T-helper 22 cell (primary cell): ENCODE measurements around the gene PCDHGA1.
"Not testable (repeated sequence)": the region's sequence is repeated elsewhere in the genome, so short reads cannot be mapped to it uniquely, and the experiment has no call there.

ENCODE experiments used
- DNase-seq: peaks from one replicate; pipeline ENCODE4 v3.0.0-alpha.2; 2020; ENCODE audit warnings: low read depth

The PCDHGA1 gene

DNA sequence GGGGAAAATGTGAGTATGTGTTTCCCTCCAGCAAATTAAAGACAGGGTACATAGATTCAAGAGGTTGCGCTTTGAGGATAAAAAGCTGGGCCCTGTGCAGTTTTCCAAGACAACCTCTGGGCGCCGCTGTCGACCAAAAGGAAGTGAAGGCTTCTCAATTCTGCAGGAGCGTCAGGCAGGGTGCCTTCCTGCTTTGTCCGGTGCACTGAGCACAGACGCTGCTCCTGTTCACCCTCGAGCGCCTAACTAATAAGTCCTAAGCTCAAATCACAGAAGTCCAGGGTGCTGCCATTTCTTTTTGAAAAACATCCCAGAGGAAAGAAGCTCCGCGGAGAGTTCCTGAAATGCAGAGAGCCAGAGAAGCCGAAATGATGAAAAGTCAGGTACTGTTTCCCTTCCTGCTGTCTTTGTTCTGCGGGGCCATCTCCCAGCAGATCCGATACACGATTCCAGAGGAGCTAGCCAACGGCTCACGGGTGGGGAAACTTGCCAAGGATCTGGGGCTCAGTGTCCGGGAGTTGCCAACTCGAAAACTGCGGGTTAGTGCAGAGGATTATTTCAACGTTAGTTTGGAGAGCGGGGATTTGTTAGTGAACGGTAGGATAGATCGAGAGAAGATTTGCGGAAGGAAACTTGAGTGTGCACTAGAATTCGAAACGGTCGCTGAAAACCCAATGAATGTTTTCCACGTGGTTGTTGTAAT is 19.8 kb downstream of the PCDHGA1 start, which contains the start of gene PCDHGB1:
TSS of gene PCDHGB1 (plus strand) at position 183 of the 703 bp plus-strand sequence. CDS start at position 345, 162 bp downstream.
- no peak for DNase-seq

DNA sequence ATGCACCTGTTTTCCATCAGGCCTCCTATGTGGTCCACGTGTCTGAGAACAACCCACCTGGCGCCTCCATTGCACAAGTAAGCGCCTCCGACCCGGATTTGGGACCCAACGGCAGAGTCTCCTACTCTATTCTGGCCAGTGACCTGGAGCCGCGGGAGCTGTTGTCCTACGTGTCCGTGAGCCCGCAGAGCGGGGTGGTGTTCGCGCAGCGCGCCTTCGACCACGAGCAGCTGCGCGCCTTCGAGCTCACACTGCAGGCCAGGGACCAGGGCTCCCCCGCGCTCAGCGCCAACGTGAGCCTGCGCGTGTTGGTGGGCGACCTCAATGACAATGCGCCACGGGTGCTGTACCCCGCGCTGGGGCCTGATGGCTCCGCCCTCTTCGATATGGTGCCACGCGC is 21.3 kb downstream of the PCDHGA1 start:
- no peak for DNase-seq

DNA sequence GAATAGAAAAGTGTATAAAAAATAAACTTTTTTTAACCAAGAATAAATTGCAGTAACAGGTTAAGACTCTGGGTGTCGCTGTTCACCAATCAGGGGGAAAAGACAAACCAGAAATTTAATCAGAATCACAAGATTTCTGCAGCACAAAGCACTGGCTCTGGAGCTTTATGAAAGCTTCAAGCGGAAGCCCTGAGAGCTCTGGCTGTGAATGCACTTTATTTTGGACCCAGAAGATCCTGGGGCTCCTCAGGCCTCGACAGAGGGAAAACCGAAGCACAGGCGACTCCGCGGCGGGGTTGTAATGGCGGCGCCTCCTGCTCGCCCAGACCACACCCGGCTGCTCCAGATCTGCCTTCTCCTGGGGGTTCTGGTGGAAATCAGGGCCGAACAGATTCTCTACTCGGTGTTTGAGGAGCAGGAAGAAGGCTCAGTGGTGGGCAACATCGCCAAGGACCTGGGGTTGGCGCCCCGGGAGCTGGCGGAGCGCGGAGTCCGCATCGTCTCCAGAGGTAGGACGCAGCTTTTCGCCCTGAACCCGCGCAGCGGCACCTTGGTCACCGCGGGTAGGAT is 24.7 kb downstream of the PCDHGA1 start, which contains the start of gene PCDHGA4:
TSS of gene PCDHGA4 (plus strand) at position 122 of the 570 bp plus-strand sequence. CDS start at position 209, 87 bp downstream.
- no peak for DNase-seq

DNA sequence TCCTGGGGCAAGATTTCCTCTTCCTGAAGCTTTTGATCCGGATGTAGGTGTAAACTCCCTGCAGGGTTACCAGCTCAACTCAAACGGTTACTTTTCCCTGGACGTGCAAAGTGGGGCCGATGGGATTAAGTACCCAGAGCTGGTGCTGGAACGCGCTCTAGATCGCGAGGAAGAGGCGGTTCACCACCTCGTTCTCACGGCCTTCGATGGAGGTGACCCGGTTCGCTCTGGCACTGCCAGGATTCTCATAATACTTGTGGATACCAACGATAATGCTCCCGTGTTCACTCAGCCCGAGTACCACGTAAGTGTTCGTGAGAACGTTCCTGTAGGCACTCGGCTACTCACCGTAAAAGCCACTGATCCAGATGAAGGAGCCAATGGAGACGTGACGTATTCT is 25.3 kb downstream of the PCDHGA1 start:
- no peak for DNase-seq

DNA sequence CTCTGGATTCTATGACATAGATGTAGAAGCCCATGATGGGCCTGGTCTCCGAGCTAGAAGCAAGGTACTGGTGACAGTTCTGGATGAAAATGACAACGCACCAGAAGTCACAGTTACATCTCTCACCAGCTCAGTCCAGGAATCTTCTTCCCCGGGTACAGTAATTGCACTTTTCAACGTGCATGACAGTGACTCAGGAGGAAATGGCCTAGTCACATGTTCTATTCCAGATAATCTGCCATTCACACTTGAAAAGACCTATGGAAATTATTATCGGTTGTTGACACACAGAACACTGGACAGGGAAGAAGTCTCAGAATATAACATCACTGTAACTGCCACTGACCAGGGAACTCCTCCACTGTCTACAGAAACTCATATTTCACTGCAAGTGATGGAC is 25.8 kb downstream of the PCDHGA1 start:
- no peak for DNase-seq

DNA sequence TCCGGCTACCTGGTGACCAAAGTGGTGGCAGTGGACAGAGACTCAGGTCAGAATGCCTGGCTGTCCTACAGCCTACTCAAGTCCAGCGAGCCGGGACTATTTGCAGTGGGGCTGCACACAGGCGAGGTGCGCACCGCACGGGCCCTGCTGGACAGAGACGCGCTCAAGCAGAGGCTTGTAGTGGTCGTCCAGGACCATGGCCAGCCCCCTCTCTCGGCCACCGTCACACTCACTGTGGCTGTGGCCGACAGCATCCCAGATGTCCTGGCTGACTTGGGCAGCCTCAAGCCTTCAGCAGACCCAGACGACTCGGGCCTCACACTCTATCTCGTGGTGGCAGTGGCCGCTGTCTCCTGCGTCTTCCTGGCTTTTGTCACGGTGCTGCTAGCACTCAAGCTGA is 26.6 kb downstream of the PCDHGA1 start:
- no peak for DNase-seq

DNA sequence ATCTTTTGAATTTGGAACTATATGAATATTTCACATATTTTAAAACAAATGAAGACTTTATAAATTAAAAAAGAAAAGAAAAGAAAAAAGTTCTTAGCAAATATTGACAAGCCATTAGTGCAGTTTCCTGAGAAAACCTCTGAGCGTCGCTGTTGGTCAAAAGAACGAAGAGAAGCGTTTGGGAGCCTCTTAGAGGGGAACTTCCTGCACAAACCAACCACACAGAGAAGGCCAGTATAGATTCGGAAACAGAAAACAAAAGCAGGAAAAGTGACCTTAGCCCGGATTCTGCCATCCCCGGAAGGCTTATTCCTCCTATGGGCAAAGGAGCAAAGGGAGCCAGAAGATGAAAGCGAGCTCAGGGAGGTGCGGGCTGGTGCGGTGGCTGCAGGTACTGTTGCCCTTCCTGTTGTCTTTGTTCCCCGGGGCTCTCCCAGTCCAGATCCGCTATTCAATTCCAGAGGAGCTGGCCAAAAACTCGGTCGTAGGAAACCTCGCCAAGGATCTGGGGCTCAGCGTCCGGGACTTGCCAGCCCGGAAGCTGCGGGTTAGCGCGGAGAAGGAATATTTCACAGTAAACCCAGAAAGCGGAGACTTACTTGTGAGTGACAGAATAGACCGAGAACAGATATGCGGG is 29.6 kb downstream of the PCDHGA1 start, which contains the start of gene PCDHGB2:
TSS of gene PCDHGB2 (plus strand) at position 205 of the 637 bp plus-strand sequence. CDS start at position 347, 142 bp downstream.
- no peak for DNase-seq

DNA sequence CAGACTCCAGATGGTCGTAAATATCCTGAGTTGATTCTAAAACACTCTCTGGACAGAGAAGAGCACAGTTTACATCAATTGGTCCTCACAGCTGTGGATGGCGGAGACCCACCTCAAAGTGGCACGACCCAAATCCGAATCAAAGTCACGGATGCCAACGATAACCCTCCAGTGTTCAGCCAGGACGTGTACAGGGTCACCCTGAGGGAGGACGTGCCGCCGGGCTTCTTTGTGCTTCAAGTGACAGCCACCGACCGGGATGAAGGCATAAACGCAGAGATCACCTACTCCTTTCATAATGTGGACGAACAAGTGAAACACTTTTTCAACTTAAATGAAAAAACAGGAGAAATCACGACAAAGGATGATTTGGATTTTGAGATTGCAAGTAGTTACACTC is 30.4 kb downstream of the PCDHGA1 start:
- no peak for DNase-seq

DNA sequence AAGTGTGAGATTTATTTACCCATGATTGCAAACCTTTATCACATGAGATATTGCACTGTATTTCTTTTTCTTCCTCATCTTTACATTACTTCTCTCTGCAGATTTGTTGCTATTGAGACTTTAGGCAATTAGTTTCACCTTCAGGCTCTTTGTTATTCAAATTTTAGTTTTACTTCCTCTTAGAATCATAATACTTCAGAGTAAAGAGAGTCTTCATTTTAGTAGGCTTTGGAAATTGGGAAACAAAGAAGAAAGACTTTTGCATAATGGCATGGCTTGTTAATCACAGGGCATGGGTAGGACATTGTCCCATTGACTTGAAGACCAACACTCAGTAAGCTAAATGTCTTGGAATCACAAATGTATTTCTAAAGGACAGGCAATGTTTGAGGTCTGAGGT is 32.4 kb downstream of the PCDHGA1 start:
- DNase-seq: no peak

DNA sequence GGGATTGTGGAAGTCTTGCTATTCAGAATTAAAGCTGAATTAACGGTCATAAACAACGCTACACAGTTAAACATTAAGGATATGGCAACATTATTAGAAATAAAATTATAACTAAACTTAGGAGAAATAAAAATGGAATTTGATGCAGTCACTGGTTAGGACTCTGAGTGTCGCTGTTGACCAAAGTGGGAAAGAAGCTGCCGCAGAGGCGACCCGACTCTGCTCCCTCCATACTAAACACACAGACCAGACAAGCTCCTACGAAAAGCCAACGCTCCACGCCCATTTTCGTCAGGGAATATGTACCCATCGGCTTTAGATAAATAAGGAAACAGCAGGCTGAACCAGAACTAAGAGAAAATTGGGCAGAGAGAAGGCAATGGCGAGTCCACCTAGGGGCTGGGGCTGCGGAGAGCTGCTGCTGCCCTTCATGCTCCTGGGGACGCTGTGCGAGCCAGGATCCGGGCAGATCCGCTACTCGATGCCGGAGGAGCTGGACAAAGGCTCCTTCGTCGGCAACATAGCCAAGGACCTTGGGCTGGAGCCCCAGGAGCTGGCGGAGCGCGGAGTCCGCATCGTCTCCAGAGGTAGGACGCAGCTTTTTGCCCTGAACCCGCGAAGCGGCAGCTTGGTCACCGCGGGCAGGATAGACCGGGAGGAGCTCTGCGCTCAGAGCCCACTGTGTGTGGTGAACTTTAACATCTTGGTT is 33.8 kb downstream of the PCDHGA1 start, which contains the start of gene PCDHGA5:
TSS of gene PCDHGA5 (plus strand) at position 211 of the 709 bp plus-strand sequence. CDS start at position 380, 169 bp downstream.
- DNase-seq: no peak

DNA sequence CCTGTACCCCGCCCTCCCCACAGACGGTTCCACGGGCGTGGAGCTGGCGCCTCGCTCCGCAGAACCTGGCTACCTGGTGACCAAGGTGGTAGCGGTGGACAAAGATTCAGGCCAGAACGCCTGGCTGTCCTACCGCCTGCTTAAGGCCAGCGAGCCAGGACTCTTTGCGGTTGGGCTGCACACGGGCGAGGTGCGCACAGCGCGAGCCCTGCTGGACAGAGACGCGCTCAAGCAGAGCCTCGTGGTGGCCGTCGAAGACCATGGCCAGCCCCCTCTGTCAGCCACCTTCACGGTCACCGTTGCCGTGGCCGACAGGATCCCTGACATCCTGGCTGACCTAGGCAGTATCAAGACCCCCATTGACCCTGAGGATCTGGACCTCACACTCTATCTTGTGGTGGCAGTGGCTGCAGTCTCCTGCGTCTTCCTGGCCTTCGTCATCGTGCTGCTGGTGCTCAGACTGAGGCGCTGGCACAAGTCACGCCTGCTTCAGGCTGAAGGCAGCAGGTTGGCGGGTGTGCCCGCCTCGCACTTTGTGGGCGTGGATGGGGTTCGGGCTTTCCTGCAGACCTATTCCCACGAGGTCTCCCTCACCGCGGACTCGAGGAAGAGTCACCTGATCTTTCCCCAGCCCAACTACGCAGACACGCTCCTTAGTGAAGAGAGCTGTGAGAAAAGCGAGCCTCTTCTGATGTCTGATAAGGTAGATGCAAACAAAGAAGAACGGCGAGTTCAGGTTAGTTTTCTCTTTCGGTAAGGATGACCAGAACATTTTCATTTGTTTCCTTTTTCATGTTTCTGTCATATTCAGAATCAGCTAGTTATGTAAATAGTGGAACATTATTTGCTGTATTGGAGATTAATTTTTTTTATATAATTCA is 35.9 kb downstream of the PCDHGA1 start:
- DNase-seq: no peak

DNA sequence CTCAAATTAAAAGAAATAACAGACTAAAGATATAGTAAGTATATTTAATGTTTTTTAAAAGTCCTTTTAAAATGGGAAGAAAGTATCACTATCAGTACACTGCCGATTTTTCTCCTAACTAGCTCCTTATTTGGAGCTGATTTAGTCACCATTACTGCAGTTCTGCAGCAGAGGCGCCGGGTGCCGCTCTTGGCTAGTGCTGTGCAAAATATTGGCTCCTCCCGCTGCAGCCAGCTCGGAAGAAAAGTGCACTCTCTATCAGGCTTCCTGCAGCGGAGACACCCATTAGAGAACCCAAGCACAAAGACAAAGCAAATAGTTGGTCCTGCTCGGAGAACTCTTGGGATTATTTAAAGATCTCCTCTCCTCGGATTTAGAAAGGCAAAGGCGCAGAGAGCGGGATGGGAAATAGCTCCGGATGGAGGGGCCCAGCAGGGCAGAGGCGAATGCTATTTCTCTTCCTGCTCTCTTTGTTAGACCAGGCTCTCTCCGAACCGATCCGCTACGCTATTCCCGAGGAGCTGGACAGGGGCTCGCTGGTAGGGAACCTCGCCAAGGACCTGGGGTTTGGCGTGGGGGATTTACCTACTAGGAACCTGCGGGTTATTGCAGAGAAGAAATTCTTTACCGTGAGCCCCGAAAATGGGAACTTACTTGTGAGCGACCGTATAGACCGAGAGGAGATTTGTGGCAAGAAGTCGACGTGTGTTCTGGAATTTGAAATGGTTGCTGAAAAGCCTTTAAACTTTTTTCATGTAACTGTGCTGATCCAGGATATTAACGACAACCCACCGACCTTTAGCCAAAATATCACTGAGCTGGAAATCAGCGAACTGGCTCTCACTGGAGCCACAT is 39.9 kb downstream of the PCDHGA1 start, which contains the start of gene PCDHGB3:
TSS of gene PCDHGB3 (plus strand) at position 249 of the 855 bp plus-strand sequence. CDS start at position 402, 153 bp downstream.
- no peak for DNase-seq

DNA sequence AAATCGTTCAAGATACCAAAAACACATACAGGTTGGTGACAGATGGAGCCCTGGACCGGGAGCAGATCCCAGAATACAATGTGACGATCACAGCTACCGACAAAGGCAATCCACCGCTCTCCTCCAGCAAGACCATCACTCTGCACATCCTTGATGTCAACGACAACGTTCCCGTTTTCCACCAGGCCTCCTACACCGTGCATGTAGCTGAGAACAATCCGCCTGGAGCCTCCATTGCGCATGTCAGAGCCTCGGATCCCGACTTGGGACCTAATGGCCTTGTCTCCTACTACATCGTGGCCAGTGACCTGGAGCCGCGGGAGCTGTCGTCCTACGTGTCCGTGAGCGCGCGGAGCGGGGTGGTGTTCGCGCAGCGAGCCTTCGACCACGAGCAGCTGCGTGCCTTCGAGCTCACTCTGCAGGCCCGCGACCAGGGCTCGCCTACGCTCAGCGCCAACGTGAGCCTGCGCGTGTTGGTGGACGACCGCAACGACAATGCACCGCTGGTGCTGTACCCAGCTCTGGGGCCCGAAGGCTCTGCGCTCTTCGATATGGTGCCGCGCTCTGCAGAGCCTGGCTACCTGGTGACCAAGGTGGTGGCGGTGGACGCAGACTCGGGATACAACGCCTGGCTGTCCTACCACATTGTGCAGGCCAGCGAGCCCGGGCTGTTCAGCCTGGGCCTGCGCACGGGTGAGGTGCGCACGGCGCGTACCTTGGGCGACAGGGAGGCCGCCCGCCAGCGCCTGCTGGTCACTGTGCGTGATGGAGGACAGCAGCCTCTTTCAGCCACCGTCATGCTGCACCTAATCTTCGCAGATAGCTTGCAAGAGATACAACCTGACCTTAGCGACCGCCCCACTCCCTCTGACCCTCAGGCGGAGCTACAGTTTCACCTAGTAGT is 41.5 kb downstream of the PCDHGA1 start:
- no peak for DNase-seq

DNA sequence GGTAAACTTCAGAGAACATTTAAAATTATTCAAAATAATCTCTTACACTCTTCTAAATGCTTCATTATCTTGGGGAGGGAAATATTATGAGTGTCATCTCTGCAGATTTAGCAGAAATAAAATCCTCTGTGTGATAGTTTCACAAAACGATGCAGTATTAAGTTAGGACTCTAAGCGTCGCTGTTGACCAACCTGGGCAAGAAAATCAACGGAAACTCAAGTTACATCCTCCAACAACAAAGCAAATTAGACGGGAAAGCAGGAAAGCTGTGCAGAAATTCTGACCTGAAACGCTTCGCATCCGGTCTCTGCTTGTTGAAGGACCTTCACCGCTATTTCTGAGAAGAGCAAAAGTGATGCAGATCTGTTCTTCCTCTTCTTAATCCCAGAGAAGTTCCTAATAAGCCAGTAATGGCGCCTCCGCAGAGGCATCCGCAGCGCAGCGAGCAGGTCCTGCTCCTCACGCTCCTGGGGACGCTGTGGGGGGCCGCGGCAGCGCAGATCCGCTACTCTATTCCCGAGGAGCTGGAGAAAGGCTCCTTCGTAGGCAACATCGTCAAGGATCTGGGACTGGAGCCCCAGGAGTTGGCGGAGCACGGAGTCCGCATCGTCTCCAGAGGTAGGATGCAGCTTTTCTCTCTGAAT is 43.5 kb downstream of the PCDHGA1 start, which contains the start of gene PCDHGA6:
TSS of gene PCDHGA6 (plus strand) at position 219 of the 645 bp plus-strand sequence. CDS start at position 412, 193 bp downstream.
- DNase-seq: no peak

DNA sequence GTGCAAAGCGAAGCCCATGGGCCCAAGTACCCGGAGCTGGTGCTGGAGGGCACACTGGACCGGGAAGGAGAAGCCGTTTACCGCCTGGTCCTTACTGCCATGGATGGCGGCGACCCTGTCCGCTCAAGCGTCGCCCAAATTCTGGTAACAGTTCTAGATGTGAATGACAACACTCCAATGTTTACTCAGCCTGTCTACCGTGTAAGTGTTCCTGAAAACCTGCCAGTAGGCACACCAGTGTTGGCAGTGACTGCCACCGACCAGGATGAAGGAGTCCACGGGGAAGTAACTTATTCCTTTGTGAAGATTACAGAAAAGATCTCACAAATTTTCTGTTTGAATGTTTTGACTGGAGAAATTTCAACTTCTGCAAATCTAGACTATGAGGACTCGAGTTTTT is 44.3 kb downstream of the PCDHGA1 start:
- DNase-seq: no peak

DNA sequence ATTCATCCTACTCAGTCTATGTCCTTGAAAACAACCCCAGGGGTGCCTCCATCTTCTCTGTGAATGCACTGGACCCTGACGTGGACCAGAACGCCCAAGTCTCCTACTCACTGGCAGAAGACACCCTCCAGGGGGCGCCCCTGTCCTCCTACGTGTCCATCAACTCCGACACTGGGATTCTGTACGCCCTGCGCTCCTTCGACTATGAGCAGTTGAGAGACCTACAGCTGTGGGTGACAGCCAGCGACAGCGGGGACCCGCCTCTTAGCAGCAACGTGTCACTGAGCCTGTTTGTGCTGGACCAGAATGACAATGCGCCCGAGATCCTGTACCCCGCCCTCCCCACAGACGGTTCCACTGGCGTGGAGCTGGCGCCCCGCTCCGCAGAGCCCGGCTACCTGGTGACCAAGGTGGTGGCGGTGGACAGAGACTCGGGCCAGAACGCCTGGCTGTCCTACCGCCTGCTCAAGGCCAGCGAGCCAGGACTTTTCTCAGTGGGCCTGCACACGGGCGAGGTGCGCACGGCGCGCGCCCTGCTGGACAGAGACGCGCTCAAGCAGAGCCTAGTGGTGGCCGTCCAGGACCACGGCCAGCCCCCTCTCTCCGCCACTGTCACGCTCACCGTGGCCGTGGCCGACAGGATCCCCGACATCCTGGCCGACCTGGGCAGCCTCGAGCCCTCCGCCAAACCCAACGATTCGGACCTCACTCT is 45.3 kb downstream of the PCDHGA1 start:
- not testable (repeated sequence) for DNase-seq

DNA sequence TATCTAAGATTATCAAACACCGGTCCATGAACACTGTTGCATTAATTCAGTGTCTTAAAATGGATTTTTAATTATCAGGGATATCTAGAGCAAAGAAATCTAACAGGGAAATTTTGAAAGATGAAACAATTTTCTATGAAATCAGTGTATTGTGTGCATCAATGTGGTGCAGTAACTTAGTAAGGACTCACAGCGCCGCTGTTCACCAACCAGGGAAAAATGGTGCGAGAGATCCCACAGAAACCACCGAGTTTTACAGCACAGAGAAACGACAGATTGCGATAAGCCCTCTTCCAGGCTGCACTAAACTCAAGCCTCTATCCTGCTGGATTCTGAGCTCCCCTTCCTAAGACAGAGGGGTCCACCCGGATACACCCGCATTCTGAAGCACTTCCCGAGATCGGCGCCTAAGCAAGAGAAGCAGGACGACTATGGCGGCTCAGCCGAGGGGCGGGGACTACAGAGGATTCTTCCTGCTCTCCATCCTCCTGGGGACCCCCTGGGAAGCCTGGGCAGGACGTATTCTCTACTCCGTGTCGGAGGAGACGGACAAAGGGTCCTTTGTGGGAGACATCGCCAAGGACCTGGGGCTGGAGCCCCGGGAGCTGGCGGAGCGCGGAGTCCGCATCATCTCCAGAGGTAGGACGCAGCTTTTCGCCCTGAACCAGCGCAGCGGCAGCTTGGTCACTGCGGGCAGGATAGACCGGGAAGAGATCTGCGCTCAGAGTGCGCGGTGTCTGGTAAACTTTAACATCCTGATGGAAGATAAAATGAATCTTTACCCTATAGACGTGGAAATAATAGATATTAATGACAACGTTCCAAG is 52.4 kb downstream of the PCDHGA1 start, which contains the start of gene PCDHGA7:
TSS of gene PCDHGA7 (plus strand) at position 274 of the 826 bp plus-strand sequence. CDS start at position 432, 158 bp downstream.
- DNase-seq: no peak
